NB4 (cell line): ENCODE results near the gene RAB1B.

Experiments used
- MYC ChIP-seq: IDR thresholded peaks from 2 replicates; pipeline ENCODE4 v1.6.1; 2011; ENCODE audit warnings: low read depth, low read length
- POLR2A ChIP-seq: IDR thresholded peaks from 2 replicates; pipeline ENCODE4 v1.6.1; 2011; ENCODE audit warnings: mild to moderate bottlenecking; ENCODE audit not compliant: insufficient read length; ENCODE audit errors: extremely low read depth
- TF ChIP-seq, protein P1 (sequence below): IDR thresholded peaks from one replicate; pipeline ENCODE4 v1.5.1; 2012; ENCODE audit warnings: low read depth, low read length
- TF ChIP-seq, protein P2 (sequence below): IDR thresholded peaks from 2 replicates; pipeline ENCODE4 v1.6.1; 2011; ENCODE audit warnings: low read depth, low read length

GRCh38 chr11:66277471-66278362 is 9.3 kb downstream of the RAB1B start, which contains the start of gene CNIH2:
- TF ChIP-seq POLR2A (no peak), MYC (0 out of 2 replicates have a peak, but pooled peaks have one; percentile 24)
- TF ChIP-seq, protein P1, sequence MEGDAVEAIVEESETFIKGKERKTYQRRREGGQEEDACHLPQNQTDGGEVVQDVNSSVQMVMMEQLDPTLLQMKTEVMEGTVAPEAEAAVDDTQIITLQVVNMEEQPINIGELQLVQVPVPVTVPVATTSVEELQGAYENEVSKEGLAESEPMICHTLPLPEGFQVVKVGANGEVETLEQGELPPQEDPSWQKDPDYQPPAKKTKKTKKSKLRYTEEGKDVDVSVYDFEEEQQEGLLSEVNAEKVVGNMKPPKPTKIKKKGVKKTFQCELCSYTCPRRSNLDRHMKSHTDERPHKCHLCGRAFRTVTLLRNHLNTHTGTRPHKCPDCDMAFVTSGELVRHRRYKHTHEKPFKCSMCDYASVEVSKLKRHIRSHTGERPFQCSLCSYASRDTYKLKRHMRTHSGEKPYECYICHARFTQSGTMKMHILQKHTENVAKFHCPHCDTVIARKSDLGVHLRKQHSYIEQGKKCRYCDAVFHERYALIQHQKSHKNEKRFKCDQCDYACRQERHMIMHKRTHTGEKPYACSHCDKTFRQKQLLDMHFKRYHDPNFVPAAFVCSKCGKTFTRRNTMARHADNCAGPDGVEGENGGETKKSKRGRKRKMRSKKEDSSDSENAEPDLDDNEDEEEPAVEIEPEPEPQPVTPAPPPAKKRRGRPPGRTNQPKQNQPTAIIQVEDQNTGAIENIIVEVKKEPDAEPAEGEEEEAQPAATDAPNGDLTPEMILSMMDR = no peak
- TF ChIP-seq, protein P2, sequence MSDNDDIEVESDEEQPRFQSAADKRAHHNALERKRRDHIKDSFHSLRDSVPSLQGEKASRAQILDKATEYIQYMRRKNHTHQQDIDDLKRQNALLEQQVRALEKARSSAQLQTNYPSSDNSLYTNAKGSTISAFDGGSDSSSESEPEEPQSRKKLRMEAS = peak; percentile 17; the same call in 1 of the 2 replicates
